ENCODE data around the gene SMIM44. TPM values are rescaled to one million over a fixed set of nuclear protein-coding genes. Genes with fewer than 3 reads are reported as not detected.

The SMIM44 gene
- polyA plus RNA-seq, 3 donors = not detected

GRCh38 chr19:3507371-3508120, 24.3 kb upstream of the SMIM44 start:
- H3K9me3 ChIP-seq (replicated peaks in 1 of 2; ENCODE audit: control insufficient read depth in 1 of 2, insufficient read depth in 1 of 2, low read length in 2 of 2) = no peaks in the 10 kb centered on the region
- peaks cover 30 to 32% of the 10 kb centered on the region in 2 donors for H3K36me3 ChIP-seq (replicated peaks in 1 of 2; ENCODE audit: control insufficient read depth in 1 of 2, insufficient read depth in 2 of 2, low read length in 2 of 2)
- intact Hi-C loops (cut with micrococcal nuclease) = loop anchor here (1.0 to 10.0 kb wide), 5 partner anchors 8 to 73 kb away; partner anchors contain the start of genes HMG20B (in 1 of the 2) and MFSD12 (in 1 of the 2)
- Mint-ChIP-seq H3K4me1 (peaks cover 40% of the 10 kb centered on the region), H3K27ac (peak overlapping the region; percentile 21 to 97 (median 89)), H3K27me3 (ENCODE audit: low read depth in 3 of 3) (peaks cover 0 to 3% (median 2%) of the 10 kb centered on the region in 3 donors), H3K4me3 (peak overlapping the region; percentile 94 to 95), H3K36me3 (peaks cover 22 to 34% of the 10 kb centered on the region in 2 donors), H3K9me3 (peaks cover 0 to 3% (median 0%) of the 10 kb centered on the region in 7 donors)
- 75% methylated on average over 20 of the region's 31 CpGs for WGBS (ENCODE audit: insufficient coverage)
- TF ChIP-seq, protein P1, sequence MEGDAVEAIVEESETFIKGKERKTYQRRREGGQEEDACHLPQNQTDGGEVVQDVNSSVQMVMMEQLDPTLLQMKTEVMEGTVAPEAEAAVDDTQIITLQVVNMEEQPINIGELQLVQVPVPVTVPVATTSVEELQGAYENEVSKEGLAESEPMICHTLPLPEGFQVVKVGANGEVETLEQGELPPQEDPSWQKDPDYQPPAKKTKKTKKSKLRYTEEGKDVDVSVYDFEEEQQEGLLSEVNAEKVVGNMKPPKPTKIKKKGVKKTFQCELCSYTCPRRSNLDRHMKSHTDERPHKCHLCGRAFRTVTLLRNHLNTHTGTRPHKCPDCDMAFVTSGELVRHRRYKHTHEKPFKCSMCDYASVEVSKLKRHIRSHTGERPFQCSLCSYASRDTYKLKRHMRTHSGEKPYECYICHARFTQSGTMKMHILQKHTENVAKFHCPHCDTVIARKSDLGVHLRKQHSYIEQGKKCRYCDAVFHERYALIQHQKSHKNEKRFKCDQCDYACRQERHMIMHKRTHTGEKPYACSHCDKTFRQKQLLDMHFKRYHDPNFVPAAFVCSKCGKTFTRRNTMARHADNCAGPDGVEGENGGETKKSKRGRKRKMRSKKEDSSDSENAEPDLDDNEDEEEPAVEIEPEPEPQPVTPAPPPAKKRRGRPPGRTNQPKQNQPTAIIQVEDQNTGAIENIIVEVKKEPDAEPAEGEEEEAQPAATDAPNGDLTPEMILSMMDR (IDR thresholded peaks at IDR 0.05) = no peak
- peak in 1 of 3 donors; percentile 29 for DNase-seq
- no peaks in the 10 kb centered on the region for H3K27me3 ChIP-seq (ENCODE audit: control insufficient read depth in 2 of 2, insufficient read depth in 2 of 2, low read length in 2 of 2)
- peak overlapping the region; percentile 98 for H3K4me2 ChIP-seq (replicated peaks; ENCODE audit: extremely low read depth, low read length, poor library complexity, severe bottlenecking)
- H3K27ac ChIP-seq (ENCODE audit: low read depth in 1 of 2, low read length in 2 of 2) = peak overlapping the region in 1 of 2 donors; percentile 83
- peak overlapping the region; percentile 86 to 91 (median 87) for H3K4me3 ChIP-seq (replicated peaks in 1 of 3; ENCODE audit: low read depth in 2 of 3, low read length in 3 of 3)
- peaks cover 64% of the 10 kb centered on the region for H3K79me2 ChIP-seq (ENCODE audit: insufficient read depth, low read length)
- H3K4me1 ChIP-seq (ENCODE audit: control insufficient read depth in 1 of 2, insufficient read depth in 2 of 2, low read length in 2 of 2) = peaks cover 19 to 23% of the 10 kb centered on the region in 2 donors
- peaks cover 42% of the 10 kb centered on the region for H4K20me1 ChIP-seq (ENCODE audit: insufficient read depth, low read length)
- peak overlapping the region; percentile 79 for H2AFZ ChIP-seq (ENCODE audit: insufficient read depth, low read depth, low read length, poor library complexity, severe bottlenecking)
- peak overlapping the region; percentile 98 for H3K9ac ChIP-seq (ENCODE audit: insufficient read depth, low read length, poor library complexity, severe bottlenecking)

DNA sequence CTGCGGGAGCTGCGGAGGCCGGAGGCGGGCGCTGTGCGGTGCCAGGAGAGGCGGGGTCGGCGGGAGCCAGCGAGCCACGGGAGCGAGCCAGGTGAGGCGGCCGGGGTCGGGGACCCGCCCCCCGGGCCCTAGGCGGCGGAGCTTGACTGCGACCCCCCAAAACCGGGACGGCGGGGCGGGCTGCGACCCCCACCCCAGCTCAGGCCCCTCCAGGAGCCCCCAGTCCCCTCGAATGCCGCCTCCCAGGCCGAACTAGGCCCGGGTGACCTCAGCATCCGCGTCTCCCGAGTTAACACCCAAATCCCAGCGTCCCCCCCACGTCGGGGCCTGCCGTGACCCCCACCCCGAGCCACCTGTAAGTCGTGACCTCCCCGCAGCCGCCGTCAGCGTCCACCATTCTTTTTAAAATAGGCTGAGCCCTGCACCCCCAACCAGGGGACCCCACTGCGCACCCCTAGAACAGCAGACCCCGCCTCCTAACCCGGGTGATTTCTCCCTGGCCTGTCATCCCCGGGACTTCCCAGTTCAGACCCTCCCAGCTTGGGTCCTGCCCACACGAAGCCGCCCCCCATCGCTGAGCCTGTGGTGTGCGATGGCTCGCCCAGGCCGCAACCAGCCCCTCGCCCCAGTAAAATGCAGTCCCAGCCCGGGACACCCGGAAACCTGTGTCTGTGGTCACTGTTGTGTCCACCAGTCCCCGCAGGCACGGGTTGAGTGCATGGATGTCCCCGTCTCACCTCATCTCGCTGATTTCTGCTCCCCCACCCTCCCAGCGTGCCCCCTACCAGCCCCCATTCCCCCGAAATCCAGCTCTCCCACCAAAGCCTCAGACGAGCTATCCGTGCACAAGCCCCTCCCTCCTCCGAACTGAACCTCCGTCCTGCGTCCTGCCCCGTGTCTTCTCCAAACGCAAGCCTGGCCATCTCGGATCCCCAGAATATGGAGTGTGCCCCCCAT, 23.4 kb upstream of the SMIM44 start:
- peak overlapping the region; percentile 98 for H3K9ac ChIP-seq (ENCODE audit: insufficient read depth, low read length, poor library complexity, severe bottlenecking)
- Mint-ChIP-seq H3K4me3 (peak overlapping the region; percentile 94 to 95), H3K27me3 (ENCODE audit: low read depth in 3 of 3) (peaks cover 0 to 3% (median 2%) of the 10 kb centered on the region in 3 donors), H3K27ac (peak overlapping the region; percentile 82 to 97 (median 90)), H3K9me3 (peaks cover 0 to 3% (median 0%) of the 10 kb centered on the region in 7 donors), H3K36me3 (peaks cover 22 to 33% of the 10 kb centered on the region in 2 donors), H3K4me1 (peaks cover 40% of the 10 kb centered on the region)
- intact Hi-C loops (cut with micrococcal nuclease) = loop anchor here (1.0 to 10.0 kb wide), 5 partner anchors 7 to 72 kb away; partner anchors contain the start of genes HMG20B (in 1 of the 2) and MFSD12 (in 1 of the 2)
- TF ChIP-seq, protein P1 (IDR thresholded peaks at IDR 0.05) = no peak
- peaks cover 24 to 27% of the 10 kb centered on the region in 2 donors for H3K36me3 ChIP-seq (replicated peaks in 1 of 2; ENCODE audit: control insufficient read depth in 1 of 2, insufficient read depth in 2 of 2, low read length in 2 of 2)
- peak; percentile 1 to 50 (median 36) for DNase-seq
- peak overlapping the region; percentile 98 for H3K4me2 ChIP-seq (replicated peaks; ENCODE audit: extremely low read depth, low read length, poor library complexity, severe bottlenecking)
- peaks cover 19 to 23% of the 10 kb centered on the region in 2 donors for H3K4me1 ChIP-seq (ENCODE audit: control insufficient read depth in 1 of 2, insufficient read depth in 2 of 2, low read length in 2 of 2)
- H2AFZ ChIP-seq (ENCODE audit: insufficient read depth, low read depth, low read length, poor library complexity, severe bottlenecking) = peak overlapping the region; percentile 79
- H3K9me3 ChIP-seq (replicated peaks in 1 of 2; ENCODE audit: control insufficient read depth in 1 of 2, insufficient read depth in 1 of 2, low read length in 2 of 2) = no peaks in the 10 kb centered on the region
- H4K20me1 ChIP-seq (ENCODE audit: insufficient read depth, low read length) = peaks cover 33% of the 10 kb centered on the region
- under 1% methylated on average over 63 of the region's 69 CpGs for WGBS (ENCODE audit: insufficient coverage)
- H3K27me3 ChIP-seq (ENCODE audit: control insufficient read depth in 2 of 2, insufficient read depth in 2 of 2, low read length in 2 of 2) = no peaks in the 10 kb centered on the region
- H3K27ac ChIP-seq (ENCODE audit: low read depth in 1 of 2, low read length in 2 of 2) = peak overlapping the region; percentile 38 to 83
- H3K79me2 ChIP-seq (ENCODE audit: insufficient read depth, low read length) = peaks cover 55% of the 10 kb centered on the region
- H3K4me3 ChIP-seq (replicated peaks in 1 of 3; ENCODE audit: low read depth in 2 of 3, low read length in 3 of 3) = peak overlapping the region; percentile 86 to 91 (median 87)

All from CD14-positive monocyte (primary cell).